Type B pancreatic cell (in vitro differentiated cells): ENCODE measurements around the gene SLC26A1. TPM values are rescaled to one million over a fixed set of nuclear protein-coding genes. Genes with fewer than 3 reads are reported as not detected.

ENCODE experiments used
- DNase-seq: peaks from one replicate; pipeline ENCODE4 v3.0.0; 2021; ENCODE audit warnings: mixed read lengths; ENCODE audit not compliant: unreplicated experiment; ENCODE audit errors: extremely low spot score
- H3K27ac Mint-ChIP-seq: 2 replicates; pipeline ENCODE4 v1.8.0; 2021; ENCODE audit warnings: mild to moderate bottlenecking, mixed read lengths
- H3K27me3 Mint-ChIP-seq: 2 replicates; pipeline ENCODE4 v1.8.0; 2021; ENCODE audit warnings: mixed read lengths
- H3K36me3 Mint-ChIP-seq: 2 replicates; pipeline ENCODE4 v1.8.0; 2021; ENCODE audit warnings: mixed read lengths
- H3K4me1 Mint-ChIP-seq: one replicate; pipeline ENCODE4 v1.8.0; 2021; ENCODE audit warnings: mixed read lengths; ENCODE audit not compliant: unreplicated experiment
- H3K4me3 Mint-ChIP-seq: 2 replicates; pipeline ENCODE4 v1.8.0; 2021; ENCODE audit warnings: mild to moderate bottlenecking, mixed read lengths
- H3K9me3 Mint-ChIP-seq: 2 replicates; pipeline ENCODE4 v1.8.0; 2021; ENCODE audit warnings: mixed read lengths
- CTCF ChIP-seq: fragments of 200-600 bp; sonication (generic); conservative IDR thresholded peaks from 2 replicates; pipeline ENCODE4 v1.5.0; 2021; ENCODE audit warnings: antibody characterized with exemption, mild to moderate bottlenecking
- total RNA-seq: library from RNA; stranded (reverse); gene quantifications from 2 replicates; pipeline ENCODE4 v1.2.1, GENCODE V29; 2021; ENCODE audit warnings: low replicate concordance

Gene SLC26A1
- total RNA-seq, 1 donor from 2014 or later, result 2.8 TPM

GRCh38 chr4:1040344-1041146, 47.3 kb upstream of the SLC26A1 start:
- TF ChIP-seq CTCF, result no peak
- Mint-ChIP-seq H3K9me3 (no peaks in the 10 kb centered on the region), H3K4me3 (peak overlapping the region; percentile 46), H3K36me3 (no peaks in the 10 kb centered on the region), H3K4me1 (peaks cover 15% of the 10 kb centered on the region), H3K27me3 (peaks cover 3% of the 10 kb centered on the region), H3K27ac (no peak overlapping the region)
- DNase-seq, result no peak

- TF ChIP-seq CTCF, result no peak
- Mint-ChIP-seq H3K9me3 (no peaks in the 10 kb centered on the region), H3K27ac (no peak overlapping the region), H3K36me3 (no peaks in the 10 kb centered on the region), H3K27me3 (peaks cover 3% of the 10 kb centered on the region), H3K4me3 (peak overlapping the region; percentile 46), H3K4me1 (peaks cover 15% of the 10 kb centered on the region)
- DNase-seq, result no peak
Observed at GRCh38 chr4:1039493-1040343, 46.5 kb upstream of the SLC26A1 start.

- H3K4me3 Mint-ChIP-seq, result no peak overlapping the region
- DNase-seq, result no peak
- H3K4me1 Mint-ChIP-seq, result peaks cover 15% of the 10 kb centered on the region
- peaks cover 3% of the 10 kb centered on the region for H3K27me3 Mint-ChIP-seq
- no peaks in the 10 kb centered on the region for H3K9me3 Mint-ChIP-seq
- H3K36me3 Mint-ChIP-seq, result no peaks in the 10 kb centered on the region
- no peak overlapping the region for H3K27ac Mint-ChIP-seq
- TF ChIP-seq CTCF, result no peak
Observed at GRCh38 chr4:1038948-1039492, 45.8 kb upstream of the SLC26A1 start.

GRCh38 chr4:1036976-1037810, 44.0 kb upstream of the SLC26A1 start:
- TF ChIP-seq CTCF, result no peak
- no peak for DNase-seq
- no peaks in the 10 kb centered on the region for H3K27me3 Mint-ChIP-seq
- no peak overlapping the region for H3K27ac Mint-ChIP-seq
- peaks cover 10% of the 10 kb centered on the region for H3K4me1 Mint-ChIP-seq
- no peaks in the 10 kb centered on the region for H3K9me3 Mint-ChIP-seq
- H3K36me3 Mint-ChIP-seq, result no peaks in the 10 kb centered on the region
- H3K4me3 Mint-ChIP-seq, result no peak overlapping the region

DNA sequence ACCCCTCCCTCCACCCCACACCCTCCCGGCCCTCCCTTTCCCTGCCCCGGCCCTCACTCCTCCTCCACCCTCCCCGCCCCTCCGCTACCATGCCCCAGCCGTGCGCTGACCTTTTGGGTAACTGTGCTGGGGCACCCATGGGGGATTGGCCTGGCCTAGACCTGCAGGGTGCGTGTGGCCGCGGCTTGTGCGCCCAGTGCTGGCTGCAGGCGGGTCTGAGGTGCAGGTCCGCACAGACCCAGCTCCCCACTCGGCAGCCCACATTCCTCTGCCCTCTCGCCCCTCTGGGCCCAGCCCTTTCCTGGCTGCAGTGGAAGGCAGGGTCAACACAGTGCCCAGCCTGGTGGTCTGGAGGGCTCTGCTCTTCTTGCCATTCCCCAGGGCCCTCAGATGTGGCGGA, 42.9 kb upstream of the SLC26A1 start:
- no peak for TF ChIP-seq CTCF
- Mint-ChIP-seq H3K9me3 (no peaks in the 10 kb centered on the region), H3K36me3 (no peaks in the 10 kb centered on the region), H3K4me1 (peaks cover 4% of the 10 kb centered on the region), H3K27ac (no peak overlapping the region), H3K4me3 (no peak overlapping the region), H3K27me3 (no peaks in the 10 kb centered on the region)
- no peak for DNase-seq
